AG04450 (cell line): ENCODE results near the gene EPHX1. TPM values are rescaled to one million over a fixed set of nuclear protein-coding genes. Genes with fewer than 3 reads are reported as not detected.
"Not testable (repeated sequence)": the region's sequence is repeated elsewhere in the genome, so short reads cannot be mapped to it uniquely, and the experiment has no call there.

Experiments used
- CTCF ChIA-PET: fragments of 300-600, 350-600 bp; formaldehyde crosslinking; extraction: SDS; loops from one replicate; lab custom pipeline; 2022; ENCODE audit warnings: antibody characterized with exemption, inconsistent platforms; lab: Charles Lee
- POLR2A ChIA-PET: fragments of 350-600 bp; formaldehyde crosslinking; extraction: SDS; loops from one replicate; lab custom pipeline; 2021; ENCODE audit warnings: antibody characterized with exemption, inconsistent platforms; lab: Yijun Ruan, JAX
- DNase-seq: peaks from one replicate; pipeline ENCODE4 v3.0.0-alpha.2; 2011; ENCODE audit warnings: low read depth, low spot score
- H3K27ac ChIP-seq: one replicate; pipeline ENCODE4 v1.5.1; 2012; ENCODE audit warnings: low read depth, low read length, control low read depth
- H3K27me3 ChIP-seq: one replicate; pipeline ENCODE4 v1.6.0; 2012; ENCODE audit warnings: low read length; ENCODE audit not compliant: control insufficient read depth, insufficient read depth
- H3K4me3 ChIP-seq: 2 replicates; pipeline ENCODE4 v1.5.1; 2011; ENCODE audit warnings: mild to moderate bottlenecking, low read depth, low read length, control low read depth
- H3K9me3 ChIP-seq: 2 replicates; pipeline ENCODE4 v1.5.1; 2012; ENCODE audit warnings: low read length; ENCODE audit not compliant: control insufficient read depth, insufficient read depth
- CTCF ChIP-seq: IDR thresholded peaks from 2 replicates; pipeline ENCODE4 v1.5.1; 2011; ENCODE audit warnings: low read depth, low read length, control low read depth, inconsistent platforms
- polyA plus RNA-seq: library from polyadenylated mRNA; depleted of rRNA; stranded (reverse); fragments of >200 nt; gene quantifications from 2 replicates; pipeline ENCODE4 v1.2.3, GENCODE V29; 2011

The EPHX1 gene
- polyA plus RNA-seq, 1 experiment, result 41.3 TPM

- ChIA-PET POLR2A (no interaction called here), CTCF (interaction anchor here (1.0 to 2.5 kb wide), 3 partner anchors 30 to 334 kb away, joined by 3 to 11 read pairs (median 4); partner anchors contain the start of gene SRP9)
- Histone ChIP-seq H3K27ac (no peak overlapping the region), H3K4me3 (no peak overlapping the region), H3K27me3 (no peaks in the 10 kb centered on the region), H3K9me3 (no peaks in the 10 kb centered on the region; the same call in 1 of the 2 replicates)
- DNase-seq, result no peak
- TF ChIP-seq CTCF, result no peak
Measured at GRCh38 chr1:225808136-225808535, 1.8 kb upstream of the EPHX1 start.

- ChIA-PET POLR2A (interaction anchor here (1.1 to 1.9 kb wide), 2 partner anchors 12 to 33 kb away, joined by 5 to 6 read pairs; partner anchors contain the start of gene SRP9), CTCF (interaction anchor here (0.5 to 1.2 kb wide), 5 partner anchors 11 to 337 kb away, joined by 3 to 6 read pairs (median 4); no protein-coding TSS in a partner anchor)
- H3K27me3 ChIP-seq, DNase-seq, H3K9me3 ChIP-seq: not testable (repeated sequence)
- peak overlapping the region; percentile 39 for H3K27ac ChIP-seq
- H3K4me3 ChIP-seq, result peak overlapping the region; percentile 81
Measured at GRCh38 chr1:225810579-225811538, 935 bp downstream of the EPHX1 start.

- POLR2A ChIA-PET, result interaction anchor here (1.9 kb wide), 1 partner anchor 34 kb away, joined by 6 read pairs; the partner anchor contains the start of gene SRP9
- CTCF ChIA-PET, result interaction anchor here (0.5 to 1.7 kb wide), 7 partner anchors 10 to 361 kb away, joined by 3 to 6 read pairs (median 3); no protein-coding TSS in a partner anchor
- no peak overlapping the region for H3K27ac ChIP-seq
- peak; percentile 54 for TF ChIP-seq CTCF
- no peaks in the 10 kb centered on the region; the same call in 1 of the 2 replicates for H3K9me3 ChIP-seq
- H3K4me3 ChIP-seq, result peak overlapping the region; percentile 57; the same call in 1 of the 2 replicates
- DNase-seq, result no peak
- H3K27me3 ChIP-seq, result no peaks in the 10 kb centered on the region
Measured at GRCh38 chr1:225811622-225812487, 1.9 kb downstream of the EPHX1 start.

GRCh38 chr1:225812488-225813213 lies 2.7 kb downstream of the EPHX1 start:
- CTCF ChIA-PET, result interaction anchor here (0.5 to 1.7 kb wide), 4 partner anchors 22 to 361 kb away, joined by 3 to 4 read pairs (median 3); no protein-coding TSS in a partner anchor
- no peak for DNase-seq
- Histone ChIP-seq H3K27ac (peak overlapping the region; percentile 61), H3K27me3 (no peaks in the 10 kb centered on the region), H3K9me3 (no peaks in the 10 kb centered on the region; the same call in 1 of the 2 replicates), H3K4me3 (no peak overlapping the region)
- TF ChIP-seq CTCF, result no peak
- POLR2A ChIA-PET, result interaction anchor here (1.3 to 2.0 kb wide), 2 partner anchors 34 to 70 kb away, joined by 3 to 16 read pairs; partner anchors contain the start of genes SRP9 and TMEM63A
